SH-SY5Y (cell line): ENCODE measurements around the gene DDX51.

Experiments used
- GATA2 ChIP-seq: IDR thresholded peaks from 2 replicates; pipeline ENCODE4 v1.6.1; 2011; ENCODE audit warnings: mild to moderate bottlenecking, low read depth, low read length
- GATA3 ChIP-seq: IDR thresholded peaks from 2 replicates; pipeline ENCODE4 v1.6.1; 2011; ENCODE audit warnings: low read depth, mild to moderate bottlenecking, low read length, moderate library complexity

GRCh38 chr12:132118876-132119275 is 25.2 kb downstream of the DDX51 start:
- no peak for TF ChIP-seq GATA2
- no peak for TF ChIP-seq GATA3
